Activated CD8-positive, alpha-beta memory T cell treated with anti-CD3 and anti-CD28 coated beads for 36 hours (primary cell): ENCODE data around the gene PPP3CB. TPM values are rescaled to one million over a fixed set of nuclear protein-coding genes. Genes with fewer than 3 reads are reported as not detected.

ENCODE experiments used
- CTCF ChIA-PET: fragments of 350-600 bp; sonication (Branson Sonifier 250); formaldehyde crosslinking; loops from one replicate; lab custom pipeline; 2021; ENCODE audit warnings: antibody characterized with exemption; lab: Charles Lee
- POLR2A ChIA-PET: fragments of 350-600 bp; sonication (Branson Sonifier 250); formaldehyde crosslinking; loops from one replicate; lab custom pipeline; 2021; ENCODE audit warnings: antibody characterized with exemption; lab: Charles Lee
- total RNA-seq, 2 experiments: library from RNA; stranded (reverse); gene quantifications; one replicate each; pipeline ENCODE4 v1.2.3, GENCODE V29; 2021

Gene PPP3CB
- 10 to 100 TPM; 39.1 to 41.4 TPM for total RNA-seq

DNA sequence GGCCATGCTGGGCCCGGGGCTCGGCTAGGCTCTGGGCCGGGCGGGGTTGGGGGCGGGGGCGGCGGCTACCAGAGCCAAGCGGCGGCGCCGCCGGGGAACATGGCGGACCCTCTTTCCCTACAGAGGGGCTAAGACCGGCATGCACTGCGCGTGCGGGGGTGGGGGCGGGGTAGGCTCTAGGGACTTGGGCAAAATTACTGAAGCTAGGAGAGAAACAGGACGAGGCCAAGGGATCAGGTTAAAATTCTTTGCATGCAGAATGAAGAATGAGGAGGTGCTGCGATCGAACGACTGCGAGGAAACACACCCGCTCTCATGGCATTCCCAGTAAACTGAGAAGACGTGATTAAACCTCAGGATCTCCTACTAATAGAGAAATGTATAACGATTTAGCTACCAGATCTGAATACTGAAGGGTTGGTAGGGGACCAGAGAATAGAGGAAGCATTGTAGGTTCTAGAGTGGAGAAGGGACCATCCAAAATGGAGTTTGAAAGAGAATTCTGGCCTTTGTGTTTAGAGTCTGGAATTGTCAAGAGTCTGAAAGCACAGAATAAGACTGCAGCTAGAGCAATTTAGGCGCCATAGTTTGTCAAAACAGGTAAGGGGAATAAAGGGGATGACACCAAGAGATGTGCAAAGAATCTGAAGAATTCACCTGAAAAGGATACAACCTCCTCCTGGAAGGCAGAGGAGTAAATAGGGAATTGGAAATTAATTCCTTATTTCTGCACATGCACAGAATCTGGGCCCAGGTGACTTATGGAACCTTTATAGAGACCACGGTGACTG lies at the start of gene PPP3CB:
TSS of gene PPP3CB (minus strand) at position 141 of the 791 bp plus-strand sequence. CDS start at position 6, 135 bp downstream.
- ChIA-PET CTCF (interaction anchor here (1.2 to 1.6 kb wide), 3 partner anchors 15 to 148 kb away, joined by 3 to 4 read pairs (median 4); partner anchors contain the start of gene ANXA7), POLR2A (interaction anchor here (0.7 to 1.8 kb wide), 6 partner anchors 14 to 249 kb away, joined by 3 to 11 read pairs (median 6); partner anchors contain the start of genes ANXA7, CFAP70, DNAJC9 and MRPS16)

DNA sequence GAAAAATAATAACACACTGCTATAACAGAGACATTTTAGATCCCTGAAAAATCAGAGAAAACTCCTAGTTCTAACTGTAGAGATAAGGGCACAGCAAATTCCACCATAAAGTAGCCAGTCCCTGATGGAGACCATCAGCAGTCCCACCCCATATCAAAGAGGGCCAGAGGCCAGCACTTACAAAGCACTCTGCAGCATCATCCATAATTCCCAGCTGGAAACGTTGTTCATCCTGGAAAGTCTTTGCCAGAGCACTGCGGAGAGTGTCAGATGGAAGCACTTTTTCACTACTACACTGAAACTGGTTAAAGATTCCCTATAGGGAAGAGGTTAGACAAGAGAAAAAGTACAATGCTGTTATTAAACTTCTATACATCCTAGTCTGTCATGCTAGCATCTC lies 49.5 kb upstream of the PPP3CB start:
- ChIA-PET POLR2A (no interaction called here), CTCF (no interaction called here)

DNA sequence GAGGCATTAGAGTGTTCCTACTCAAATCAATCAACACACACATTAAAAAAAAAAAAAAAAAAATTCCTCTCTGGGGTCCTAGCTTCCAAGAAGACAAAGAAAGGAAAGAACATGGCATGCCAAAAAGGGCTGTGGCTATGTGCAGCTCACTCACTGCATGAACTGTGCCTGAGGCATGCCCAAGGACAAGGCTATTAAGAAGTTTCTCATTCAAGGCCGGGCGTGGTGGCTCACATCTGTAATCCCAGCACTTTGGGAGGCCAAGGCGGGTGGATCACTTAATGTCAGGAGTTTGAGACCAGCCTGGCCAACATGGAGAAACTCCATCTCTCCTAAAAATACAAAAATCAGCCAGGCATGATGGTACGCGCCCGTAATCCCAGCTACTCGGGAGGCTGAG lies 41.9 kb upstream of the PPP3CB start:
- ChIA-PET CTCF (interaction anchor here (1.3 kb wide), 1 partner anchor 8 kb away, joined by 8 read pairs; no protein-coding TSS in a partner anchor), POLR2A (no interaction called here)

DNA sequence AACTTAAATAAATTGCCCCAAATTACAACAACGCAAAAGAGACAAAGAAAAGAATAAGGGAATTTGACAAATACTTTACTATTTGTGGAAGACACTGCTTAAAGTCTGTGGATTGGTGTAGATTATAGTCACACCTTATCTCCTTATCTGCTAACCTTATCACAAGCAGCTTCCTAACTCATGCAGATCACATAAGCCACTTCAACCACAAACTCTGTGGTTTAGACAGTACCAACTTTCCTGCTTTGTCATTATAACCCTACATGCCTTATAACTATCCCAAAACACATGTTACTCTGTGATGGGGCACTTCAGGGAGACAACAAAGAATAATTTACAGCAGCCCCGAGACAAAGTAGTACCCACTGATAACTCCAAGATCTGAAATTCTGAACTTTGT lies 41.5 kb upstream of the PPP3CB start:
- POLR2A ChIA-PET, result no interaction called here
- CTCF ChIA-PET, result interaction anchor here (1.3 kb wide), 1 partner anchor 8 kb away, joined by 8 read pairs; no protein-coding TSS in a partner anchor

DNA sequence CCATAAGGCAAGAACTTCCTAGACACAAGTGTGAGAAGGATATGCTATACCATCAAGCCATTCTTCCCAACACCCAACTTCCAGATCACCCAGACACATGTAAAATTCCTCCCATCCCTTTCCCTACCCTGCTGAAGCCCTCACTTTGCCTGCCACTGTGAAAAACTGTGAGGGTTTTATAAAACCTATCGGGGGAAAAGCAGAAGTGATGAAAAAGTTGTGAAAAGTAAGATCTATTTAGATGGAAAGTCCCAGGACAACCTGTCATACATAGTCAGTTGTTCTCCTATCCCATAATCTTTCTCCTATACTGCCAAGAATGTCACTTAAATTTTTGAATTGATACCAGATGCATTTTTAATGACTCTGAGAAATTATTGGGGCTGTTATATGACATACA lies 39.0 kb upstream of the PPP3CB start:
- CTCF ChIA-PET, result no interaction called here
- POLR2A ChIA-PET, result no interaction called here

DNA sequence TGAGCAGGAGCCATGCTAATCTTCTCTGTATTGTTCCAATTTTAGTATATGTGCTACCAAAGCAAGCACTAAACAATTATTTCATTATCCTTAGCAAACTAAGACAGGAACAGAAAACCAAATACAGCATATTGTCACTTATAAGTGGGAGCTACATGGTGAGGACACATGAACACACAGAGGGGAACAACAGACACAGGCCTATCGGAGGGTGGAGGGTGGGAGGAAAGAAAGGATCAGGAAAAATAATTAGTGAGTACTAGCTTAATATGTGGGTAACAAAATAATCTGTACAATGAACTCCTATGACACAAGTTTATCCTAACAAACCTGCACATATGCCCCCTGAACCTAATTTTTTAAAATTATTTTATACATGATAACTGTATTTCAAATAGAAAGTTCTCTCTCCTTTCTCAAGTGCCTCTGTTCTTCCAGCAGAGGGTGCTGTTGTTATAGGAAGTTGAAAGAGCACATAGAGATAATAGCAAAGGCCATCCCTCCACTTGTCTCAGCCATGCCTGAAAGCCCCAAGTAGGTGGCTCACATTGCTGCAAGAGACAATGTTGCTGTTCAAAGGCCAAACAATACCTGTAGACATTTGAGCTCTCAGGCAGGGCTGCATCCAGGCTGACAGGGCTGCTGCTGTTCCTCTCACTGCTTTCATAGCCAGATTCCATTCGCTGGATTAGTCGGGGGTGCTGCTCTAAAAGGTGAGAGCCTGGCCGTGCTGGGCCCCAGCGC lies 33.4 kb upstream of the PPP3CB start:
- CTCF ChIA-PET, result interaction anchor here (0.6 to 6.7 kb wide), 15 partner anchors 9 to 332 kb away, joined by 3 to 43 read pairs (median 4); partner anchors contain the start of genes MYOZ1 and USP54
- POLR2A ChIA-PET, result interaction anchor here (0.9 kb wide), 1 partner anchor 118 kb away, joined by 8 read pairs; no protein-coding TSS in a partner anchor

DNA sequence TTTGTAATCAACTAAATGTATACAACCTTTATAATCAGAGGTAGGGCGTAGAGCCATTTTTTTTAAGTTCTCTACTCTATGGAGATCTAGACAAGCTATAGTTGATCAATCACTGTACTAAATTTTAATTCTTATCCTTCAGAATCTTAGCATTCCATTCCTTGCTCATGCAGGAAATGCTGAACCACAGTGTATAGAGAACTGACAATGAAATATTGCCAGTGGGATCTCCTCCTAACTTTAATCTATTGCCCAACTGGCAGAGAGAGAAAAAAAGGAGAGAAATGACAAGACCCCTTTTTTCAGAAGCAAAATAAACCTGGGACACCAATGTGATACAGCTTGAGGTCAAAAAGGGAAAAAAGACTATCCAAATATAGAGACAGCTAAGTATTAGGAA lies 26.4 kb upstream of the PPP3CB start:
- CTCF ChIA-PET, result interaction anchor here (0.5 kb wide), 1 partner anchor 17 kb away, joined by 3 read pairs; no protein-coding TSS in a partner anchor
- POLR2A ChIA-PET, result no interaction called here

DNA sequence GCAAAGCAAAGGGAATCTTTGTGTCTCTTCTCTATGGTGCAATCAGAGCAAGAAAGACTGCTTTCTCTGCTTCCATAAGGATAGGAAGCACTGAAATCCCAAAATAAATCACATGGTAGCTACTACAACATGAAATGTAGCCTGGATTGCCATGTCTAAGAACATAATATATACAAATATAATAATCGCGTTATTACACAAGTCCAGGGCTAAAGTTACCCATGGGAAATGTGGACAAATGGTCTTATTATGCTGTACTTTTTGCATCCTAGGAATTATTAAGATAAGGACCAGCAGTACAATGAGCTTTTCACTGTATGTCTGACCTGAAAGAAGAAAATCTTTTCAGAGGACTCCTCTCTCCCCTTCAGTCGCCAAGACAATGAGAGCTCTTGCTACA lies 23.5 kb upstream of the PPP3CB start:
- ChIA-PET POLR2A (no interaction called here), CTCF (interaction anchor here (1.8 kb wide), 1 partner anchor 125 kb away, joined by 7 read pairs; no protein-coding TSS in a partner anchor)

DNA sequence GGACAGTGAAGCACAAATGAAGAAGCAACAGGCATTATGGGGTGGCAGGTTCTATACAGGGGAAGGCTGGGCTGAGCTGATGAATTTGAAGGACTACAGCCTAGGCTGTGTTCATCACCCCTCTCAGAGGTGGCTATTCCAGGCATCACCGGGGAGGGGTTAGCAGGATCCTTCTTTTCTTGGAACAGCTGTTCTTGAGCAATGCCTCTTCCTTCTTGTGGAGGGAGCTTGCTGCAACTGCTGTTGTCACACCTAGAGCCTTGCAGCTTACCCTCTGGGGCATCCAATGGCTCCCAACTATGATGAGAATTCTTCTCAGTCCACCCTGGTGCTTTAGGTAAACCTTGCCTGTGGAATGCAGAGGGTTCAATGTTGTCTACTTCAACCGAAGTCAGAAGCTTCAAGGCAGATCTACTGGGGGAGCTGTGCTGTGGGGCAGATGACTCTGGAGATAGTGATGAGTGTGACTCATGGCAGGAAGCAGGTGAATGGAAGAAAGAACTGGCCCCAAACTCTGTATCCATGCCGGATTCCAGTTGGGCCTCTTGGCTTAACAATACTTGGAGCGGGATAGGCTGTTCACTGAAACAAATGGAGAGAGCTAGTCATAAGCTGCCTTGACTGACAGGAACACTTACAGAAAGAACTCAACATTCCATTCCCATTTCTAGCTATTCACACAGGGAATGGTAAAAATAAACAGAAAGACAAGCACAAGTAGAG lies 21.5 kb upstream of the PPP3CB start:
- ChIA-PET POLR2A (interaction anchor here (0.6 kb wide), 1 partner anchor 104 kb away, joined by 3 read pairs; no protein-coding TSS in a partner anchor), CTCF (interaction anchor here (0.5 to 0.8 kb wide), 2 partner anchors 12 to 470 kb away, joined by 3 to 4 read pairs; no protein-coding TSS in a partner anchor)

DNA sequence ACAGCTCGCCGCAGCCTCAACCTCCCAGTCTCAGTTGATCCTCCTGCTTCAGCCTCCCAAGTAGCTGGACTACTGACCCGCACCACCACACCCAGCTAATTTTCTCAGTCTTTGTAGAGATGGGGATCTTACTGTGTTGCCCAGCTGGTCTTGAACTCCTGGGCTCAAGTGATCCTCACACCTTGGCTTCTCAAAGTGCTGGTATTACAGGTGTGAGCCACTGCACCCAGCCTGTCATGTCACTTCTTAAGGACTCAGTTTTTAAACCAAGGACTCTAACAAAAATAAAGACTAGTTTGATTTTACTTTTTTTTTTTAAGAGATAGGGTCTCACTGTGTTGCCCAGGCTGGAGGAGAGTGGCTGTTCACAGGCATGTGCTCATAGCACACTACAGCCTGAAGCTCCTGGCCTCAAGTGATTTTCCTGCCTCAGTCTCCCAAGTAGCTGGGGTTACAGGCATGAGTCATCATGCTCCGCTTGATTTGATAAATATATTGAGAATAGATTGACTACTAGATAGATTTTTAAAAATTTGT lies 16.5 kb upstream of the PPP3CB start:
- CTCF ChIA-PET, result no interaction called here
- POLR2A ChIA-PET, result no interaction called here

DNA sequence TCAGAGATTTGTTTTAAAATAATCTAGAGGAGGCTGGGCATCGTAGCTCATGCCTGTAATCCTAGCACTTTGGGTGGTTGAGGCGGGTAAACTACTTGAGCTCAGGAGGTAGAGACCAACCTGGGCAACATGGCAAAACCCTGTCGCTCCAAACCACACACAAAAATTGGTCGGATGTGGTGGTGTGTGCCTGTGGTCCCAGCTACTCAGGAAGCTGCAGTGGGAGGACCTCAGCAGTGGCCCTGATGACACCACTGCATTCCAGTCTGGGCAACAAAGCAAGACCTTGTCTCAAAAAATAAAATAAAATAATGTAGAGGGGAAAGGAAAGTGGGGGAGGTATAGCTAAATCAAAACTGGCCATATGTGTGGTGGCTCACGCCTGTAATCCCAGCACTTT lies 13.9 kb upstream of the PPP3CB start:
- CTCF ChIA-PET, result interaction anchor here (0.7 to 1.9 kb wide), 2 partner anchors 134 to 201 kb away, joined by 3 to 4 read pairs; no protein-coding TSS in a partner anchor

DNA sequence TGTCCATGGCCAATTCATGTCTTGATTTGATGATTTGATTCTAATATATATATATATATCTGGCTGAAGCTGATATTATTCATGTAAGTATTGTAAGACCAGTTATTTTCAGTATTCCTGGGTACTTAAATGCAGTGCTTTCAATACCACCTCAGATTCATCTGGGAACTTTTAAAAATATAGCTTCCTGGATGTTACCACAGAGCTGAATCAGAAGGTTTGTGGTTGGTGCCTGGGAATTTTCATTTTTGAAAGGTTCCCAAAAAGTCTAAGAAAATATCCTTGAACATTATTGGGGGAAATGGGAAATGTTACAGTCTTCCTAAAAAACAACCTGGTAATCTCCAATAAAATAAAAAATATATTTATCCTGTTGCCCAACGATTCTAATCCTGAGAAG lies 10.7 kb upstream of the PPP3CB start:
- ChIA-PET POLR2A (no interaction called here), CTCF (no interaction called here)

More for the DNA sequence above, 13.9 kb upstream of the PPP3CB start:
- POLR2A ChIA-PET, result interaction anchor here (0.7 kb wide), 1 partner anchor 247 kb away, joined by 6 read pairs; no protein-coding TSS in a partner anchor

DNA sequence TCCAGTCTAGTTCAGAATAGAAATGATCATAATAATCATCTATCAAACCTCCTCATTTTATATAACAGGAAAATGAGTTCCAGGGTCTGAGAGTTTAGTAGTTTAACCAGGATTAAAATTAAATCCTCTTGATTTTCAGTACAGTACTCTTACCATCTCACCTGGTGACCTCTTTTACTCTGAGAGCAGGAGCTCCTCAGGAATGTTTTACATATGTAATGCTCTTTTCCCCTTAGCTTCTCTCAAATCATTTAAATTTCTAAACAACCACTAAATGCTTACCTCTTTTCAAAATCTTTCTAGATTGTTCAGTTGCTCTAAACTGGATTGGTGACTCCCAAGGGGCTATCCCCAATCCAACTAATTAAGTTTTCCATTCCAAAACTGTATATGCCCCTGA lies 10.2 kb upstream of the PPP3CB start:
- ChIA-PET CTCF (no interaction called here), POLR2A (no interaction called here)

DNA sequence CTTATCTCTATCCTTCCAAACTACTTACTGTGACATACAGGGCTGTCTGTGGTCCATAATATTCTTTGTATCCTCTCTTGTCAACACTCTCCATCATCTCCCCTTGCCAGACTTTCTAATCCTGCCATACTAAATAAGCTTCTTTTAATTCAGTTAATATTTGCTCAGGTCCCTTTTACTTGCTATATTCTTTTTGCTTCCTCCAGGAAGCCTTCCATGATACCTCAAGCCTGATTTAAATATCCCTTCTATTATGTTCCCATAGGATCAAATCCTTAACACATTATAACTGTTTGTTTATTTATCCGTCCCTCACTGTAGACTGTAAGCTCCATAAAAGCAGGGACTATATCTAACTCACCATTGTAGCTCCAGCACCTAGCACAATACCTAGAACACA lies 7.2 kb upstream of the PPP3CB start:
- ChIA-PET CTCF (no interaction called here), POLR2A (no interaction called here)

DNA sequence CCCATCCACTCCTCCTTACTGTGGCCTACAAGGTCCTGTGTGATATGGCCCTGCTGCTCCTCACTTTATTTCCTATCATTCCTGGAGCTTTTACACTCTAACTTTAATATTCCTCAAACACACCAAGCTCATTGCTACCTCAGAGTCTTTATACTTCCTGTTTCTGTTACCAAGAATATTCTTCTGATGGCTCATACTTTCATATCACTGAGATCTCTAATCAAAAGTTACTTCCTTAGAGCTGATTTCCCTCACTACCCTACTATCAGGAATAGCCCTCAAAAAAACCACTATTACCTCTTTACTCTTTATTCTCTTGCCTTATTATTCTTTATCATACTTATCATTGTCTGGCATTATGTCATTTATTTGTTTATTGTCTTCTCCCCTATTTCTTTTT lies 5.8 kb upstream of the PPP3CB start:
- POLR2A ChIA-PET, result no interaction called here
- CTCF ChIA-PET, result no interaction called here

DNA sequence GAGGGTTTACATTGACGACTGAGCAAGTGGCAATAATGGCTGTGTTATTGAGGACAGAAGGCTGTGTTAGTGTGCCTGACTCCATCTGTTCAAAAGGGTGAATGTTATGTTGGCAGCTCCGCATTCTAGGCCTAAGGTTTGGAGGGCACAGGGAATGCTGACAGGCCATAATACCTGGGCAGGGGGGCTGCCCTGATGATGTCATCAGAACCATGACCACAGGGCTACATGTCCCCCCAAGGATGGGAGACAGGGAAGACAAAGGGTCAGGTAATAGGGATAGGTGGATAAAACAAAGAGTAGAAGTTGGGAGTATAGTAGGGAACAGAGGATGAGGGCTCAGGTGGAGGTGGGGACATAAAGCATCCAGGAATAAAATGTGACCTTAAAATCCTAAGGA lies 1.8 kb upstream of the PPP3CB start:
- POLR2A ChIA-PET, result no interaction called here

DNA sequence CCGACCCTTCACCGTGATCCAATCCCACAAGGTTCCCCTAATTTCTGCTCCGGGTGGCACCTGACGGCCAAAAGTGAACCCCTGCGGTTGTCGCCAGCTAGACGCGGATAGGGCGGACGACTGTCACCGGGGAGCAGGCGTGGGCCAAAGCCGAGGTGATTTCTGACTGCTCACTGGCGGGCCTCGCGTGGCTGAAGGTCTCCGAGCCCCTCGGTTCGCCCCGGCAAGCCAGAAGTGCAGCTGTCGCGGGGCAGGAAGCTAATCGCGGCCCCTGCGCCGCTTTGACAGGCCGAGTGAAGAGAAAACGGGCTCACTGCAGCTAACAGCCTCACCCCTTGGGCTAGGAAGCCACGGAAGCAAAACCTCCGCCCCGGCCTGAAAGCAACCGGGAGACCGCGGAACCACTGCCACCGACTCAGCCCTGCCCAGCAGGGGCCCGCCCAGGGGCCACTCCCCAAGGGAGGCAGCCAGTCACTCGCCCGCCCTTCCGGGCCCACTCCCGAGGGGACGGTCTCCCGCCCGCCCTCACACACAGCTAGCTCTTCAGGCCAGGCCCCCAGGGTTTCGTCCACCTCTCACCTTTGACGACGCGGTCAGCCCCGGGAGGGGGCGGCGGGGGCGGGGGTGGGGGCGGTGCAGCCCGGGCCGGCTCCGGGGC lies 469 bp downstream of the PPP3CB start:
- ChIA-PET POLR2A (interaction anchor here (0.7 to 1.8 kb wide), 7 partner anchors 14 to 372 kb away, joined by 3 to 7 read pairs (median 6); partner anchors contain the start of genes CFAP70, DNAJC9 and MRPS16), CTCF (interaction anchor here (1.2 to 1.6 kb wide), 3 partner anchors 11 to 81 kb away, joined by 3 to 4 read pairs (median 4); partner anchors contain the start of gene ANXA7)

More for the DNA sequence above, 1.8 kb upstream of the PPP3CB start:
- CTCF ChIA-PET, result interaction anchor here (1.3 kb wide), 1 partner anchor 146 kb away, joined by 4 read pairs; no protein-coding TSS in a partner anchor

DNA sequence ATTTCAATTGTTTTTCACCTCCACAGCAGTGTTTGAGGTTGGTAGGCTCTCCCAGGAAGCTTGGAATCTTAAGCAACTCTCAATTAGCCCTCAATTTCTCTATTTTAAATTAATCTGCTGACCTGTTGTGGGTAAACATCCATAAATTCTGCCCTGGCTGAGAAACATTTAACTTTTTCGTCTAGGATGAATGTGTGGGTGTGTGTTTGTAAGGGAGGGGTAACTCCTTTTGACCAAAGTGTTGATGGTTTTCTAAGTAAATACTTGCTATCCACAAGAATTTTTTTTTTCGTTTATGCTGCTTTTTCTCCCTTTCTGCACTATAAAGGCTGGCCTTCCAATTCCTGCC lies 973 bp downstream of the PPP3CB start:
- CTCF ChIA-PET, result interaction anchor here (1.2 to 1.6 kb wide), 3 partner anchors 10 to 81 kb away, joined by 3 to 4 read pairs (median 4); partner anchors contain the start of gene ANXA7
- POLR2A ChIA-PET, result interaction anchor here (0.8 to 1.8 kb wide), 4 partner anchors 43 to 372 kb away, joined by 5 to 6 read pairs (median 6); partner anchors contain the start of gene DNAJC9
